GM18517 (cell line): ENCODE data around the gene A3GALT2.

Experiments
- ATAC-seq: cut with Tn5 transposase; IDR thresholded peaks from one replicate; pipeline ENCODE4 v1.9.1; 2021; ENCODE audit warnings: mild to moderate bottlenecking, moderate library complexity; ENCODE audit not compliant: unreplicated experiment

The A3GALT2 gene

GRCh38 chr1:33350611-33351280 lies 29.8 kb upstream of the A3GALT2 start:
- no peak for ATAC-seq

DNA sequence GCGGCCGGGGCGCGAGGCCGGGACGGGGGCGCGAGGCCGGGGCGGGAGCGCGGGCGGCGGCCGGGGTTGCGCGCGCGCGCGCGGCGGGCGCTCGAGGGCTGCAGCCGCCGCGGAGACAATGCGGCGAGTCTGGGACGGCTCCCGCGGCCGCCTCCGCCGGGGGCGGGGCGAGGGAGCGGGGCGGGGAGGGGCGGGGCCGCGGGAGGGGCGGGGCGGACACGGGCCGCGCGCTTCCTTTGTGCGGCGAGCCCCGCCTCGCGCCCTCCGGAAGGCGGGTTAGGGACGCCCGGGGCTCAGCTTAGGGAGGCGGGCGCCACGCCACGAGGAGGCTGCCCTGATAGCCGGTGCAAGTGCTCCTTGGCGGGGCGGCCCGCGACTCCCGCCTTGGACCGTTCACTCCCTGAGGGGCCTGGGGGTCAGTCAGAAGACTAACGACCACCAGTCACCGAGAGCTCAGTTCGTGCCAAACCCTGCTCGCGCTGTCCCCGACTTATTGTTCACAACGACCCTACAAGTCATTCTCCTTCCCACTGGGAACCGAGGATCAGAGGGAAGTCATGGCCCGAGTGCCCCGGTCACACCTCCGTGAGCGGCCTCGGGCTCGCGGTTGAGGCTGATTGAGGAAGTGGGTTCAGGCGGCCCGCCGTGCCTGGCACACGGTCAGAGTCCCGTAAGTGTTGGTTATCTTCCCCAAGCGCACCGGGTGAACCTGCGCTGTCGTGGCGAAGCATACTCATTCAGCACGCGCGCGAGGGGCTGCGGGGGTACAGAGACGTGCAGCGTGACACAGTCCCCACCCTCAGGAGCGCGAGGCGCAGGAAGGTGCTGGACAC lies 29.1 kb upstream of the A3GALT2 start:
- peak; percentile 66 for ATAC-seq

DNA sequence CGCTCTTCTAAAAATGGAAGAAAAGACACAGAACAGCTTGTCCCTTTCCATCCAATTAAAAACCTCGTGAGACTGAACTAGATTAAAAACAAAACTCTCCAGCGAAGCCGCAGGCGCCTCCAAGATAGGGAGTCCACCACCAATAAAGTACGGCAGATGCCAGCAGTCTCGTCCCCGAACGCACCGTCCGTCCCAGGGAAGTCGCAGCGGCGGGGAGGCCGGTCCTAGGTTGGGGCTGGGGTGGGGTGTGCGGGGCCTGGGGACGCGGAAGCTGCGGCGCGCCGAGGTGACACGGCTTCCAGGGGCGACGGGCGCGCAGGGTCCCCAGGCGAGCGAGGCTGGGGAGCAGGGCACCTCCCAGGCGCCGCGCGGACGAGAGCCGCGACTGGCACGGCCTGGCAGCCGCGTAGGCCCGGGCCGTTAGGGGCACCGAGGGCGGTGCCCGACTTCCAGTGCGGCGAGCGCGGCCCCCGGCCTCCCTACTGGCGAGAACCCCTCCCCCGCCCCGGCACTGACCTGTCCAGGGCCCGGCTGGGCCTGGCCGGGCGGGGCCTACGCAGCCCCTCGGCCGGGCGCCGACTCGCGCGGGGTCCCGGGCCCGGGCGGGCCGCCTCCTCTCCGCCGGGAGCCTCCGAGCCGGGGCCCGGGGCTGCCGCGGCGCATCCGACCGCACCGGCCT lies 28.3 kb upstream of the A3GALT2 start:
- peak; percentile 27 for ATAC-seq

GRCh38 chr1:33348676-33349080 lies 27.8 kb upstream of the A3GALT2 start:
- no peak for ATAC-seq

- ATAC-seq = no peak
Observed at GRCh38 chr1:33348194-33348593, 27.3 kb upstream of the A3GALT2 start.

DNA sequence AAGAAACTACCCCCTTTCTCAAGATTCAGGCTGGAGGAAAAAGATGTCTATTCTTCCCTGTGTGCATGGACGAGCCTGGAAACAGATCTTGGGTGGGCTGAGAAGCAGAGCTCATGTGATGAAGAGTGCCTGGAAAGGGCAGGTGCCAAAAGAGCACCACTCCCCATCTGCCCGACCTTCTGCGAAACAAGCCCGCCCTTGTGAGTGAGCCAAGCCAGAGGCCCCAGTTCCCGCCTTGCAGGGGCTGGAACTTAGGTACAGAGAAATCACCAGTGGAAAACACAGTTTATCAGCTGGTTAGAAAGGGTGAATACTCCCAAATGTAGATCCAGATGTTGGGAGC lies 26.7 kb upstream of the A3GALT2 start:
- ATAC-seq = no peak

DNA sequence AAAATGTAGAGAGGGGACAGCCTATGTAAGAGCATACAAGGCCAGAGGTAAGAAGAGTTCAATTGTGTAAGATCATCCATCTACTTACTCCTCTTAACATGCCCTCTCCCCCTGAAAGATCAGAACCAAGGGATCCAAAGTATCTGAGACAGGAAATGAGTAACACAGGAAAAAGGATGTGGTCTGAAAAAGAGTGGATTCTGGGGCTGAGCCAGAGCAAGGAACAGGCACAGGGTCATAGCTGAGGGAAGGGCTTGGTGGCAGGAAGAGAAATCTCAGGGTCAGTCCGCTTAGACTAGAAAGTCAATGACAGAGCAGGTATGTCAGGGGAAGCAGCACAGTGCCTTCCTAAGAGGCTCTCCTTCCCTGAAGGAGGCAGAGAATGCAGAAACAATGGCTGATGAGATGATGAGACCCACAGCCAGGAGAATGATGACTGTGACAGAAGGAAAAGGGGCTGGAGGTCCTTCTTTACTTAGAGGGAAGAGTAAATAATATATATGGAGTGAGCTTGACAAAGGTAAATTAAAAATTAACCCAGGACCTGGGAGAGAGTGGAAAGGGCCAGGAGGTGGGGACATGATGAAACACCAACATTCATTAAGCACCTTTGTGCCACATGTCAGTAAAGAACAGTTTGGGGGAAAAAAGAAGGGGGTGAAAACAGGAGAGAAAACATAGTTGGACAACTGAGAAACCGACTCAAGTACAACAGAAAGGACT lies 26.2 kb upstream of the A3GALT2 start:
- ATAC-seq = no peak

- no peak for ATAC-seq
Observed at GRCh38 chr1:33346533-33346926, 25.6 kb upstream of the A3GALT2 start.

- ATAC-seq = no peak
Observed at GRCh38 chr1:33344896-33345560, 24.1 kb upstream of the A3GALT2 start.

GRCh38 chr1:33343539-33343938 lies 22.6 kb upstream of the A3GALT2 start:
- ATAC-seq = no peak

DNA sequence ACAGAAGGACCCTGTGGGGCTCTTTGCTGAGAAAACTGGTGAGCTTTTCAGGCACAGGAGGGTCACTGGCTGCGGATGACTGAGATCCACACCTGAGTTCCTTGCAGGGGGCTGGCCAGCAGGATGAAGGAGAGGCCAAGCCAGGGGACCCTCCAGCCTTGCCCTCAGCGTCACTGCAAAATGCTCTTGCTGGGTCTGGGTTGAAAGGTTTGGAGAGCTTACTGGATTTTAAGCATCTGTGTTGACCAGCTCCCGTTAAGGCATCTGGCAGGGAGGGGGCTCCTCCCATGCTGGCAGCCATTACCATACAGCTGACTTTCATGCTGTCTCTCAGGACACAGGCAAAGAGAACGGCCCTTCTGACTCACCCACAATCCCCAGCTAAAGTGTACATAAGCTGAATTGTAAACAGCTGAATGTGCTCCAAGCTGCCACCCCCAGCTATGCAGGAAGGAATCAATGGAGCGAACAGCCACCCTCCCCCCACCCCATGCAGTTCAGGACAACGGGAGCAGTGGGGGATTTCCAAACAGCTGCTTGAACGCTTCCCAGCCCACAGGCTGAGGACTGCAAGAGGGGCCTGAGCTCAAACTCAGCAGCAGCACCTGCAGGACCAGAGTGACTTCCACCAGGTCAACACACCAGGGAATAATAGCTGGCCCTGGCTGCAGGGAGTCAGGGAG lies 21.3 kb upstream of the A3GALT2 start:
- ATAC-seq = no peak

DNA sequence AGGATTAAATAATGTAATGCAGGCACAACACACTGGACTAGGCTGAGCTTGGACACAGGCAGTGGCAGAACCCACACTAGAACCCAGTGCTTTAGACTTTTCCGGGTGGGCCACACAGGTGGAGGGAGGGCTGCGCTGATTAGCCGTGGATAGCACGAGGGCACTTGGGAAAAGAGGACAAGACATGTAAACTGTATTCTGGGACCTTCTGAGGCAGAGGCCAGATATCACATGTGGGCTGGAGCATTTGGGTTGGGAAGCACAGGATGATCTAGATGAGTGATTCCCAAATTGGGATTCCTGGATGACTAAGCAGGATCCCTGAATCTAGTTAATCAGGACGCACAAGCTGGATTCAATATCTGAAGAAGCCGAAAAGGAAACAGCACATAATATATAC lies 20.3 kb upstream of the A3GALT2 start:
- no peak for ATAC-seq

GRCh38 chr1:33339413-33339812 lies 18.5 kb upstream of the A3GALT2 start:
- no peak for ATAC-seq

DNA sequence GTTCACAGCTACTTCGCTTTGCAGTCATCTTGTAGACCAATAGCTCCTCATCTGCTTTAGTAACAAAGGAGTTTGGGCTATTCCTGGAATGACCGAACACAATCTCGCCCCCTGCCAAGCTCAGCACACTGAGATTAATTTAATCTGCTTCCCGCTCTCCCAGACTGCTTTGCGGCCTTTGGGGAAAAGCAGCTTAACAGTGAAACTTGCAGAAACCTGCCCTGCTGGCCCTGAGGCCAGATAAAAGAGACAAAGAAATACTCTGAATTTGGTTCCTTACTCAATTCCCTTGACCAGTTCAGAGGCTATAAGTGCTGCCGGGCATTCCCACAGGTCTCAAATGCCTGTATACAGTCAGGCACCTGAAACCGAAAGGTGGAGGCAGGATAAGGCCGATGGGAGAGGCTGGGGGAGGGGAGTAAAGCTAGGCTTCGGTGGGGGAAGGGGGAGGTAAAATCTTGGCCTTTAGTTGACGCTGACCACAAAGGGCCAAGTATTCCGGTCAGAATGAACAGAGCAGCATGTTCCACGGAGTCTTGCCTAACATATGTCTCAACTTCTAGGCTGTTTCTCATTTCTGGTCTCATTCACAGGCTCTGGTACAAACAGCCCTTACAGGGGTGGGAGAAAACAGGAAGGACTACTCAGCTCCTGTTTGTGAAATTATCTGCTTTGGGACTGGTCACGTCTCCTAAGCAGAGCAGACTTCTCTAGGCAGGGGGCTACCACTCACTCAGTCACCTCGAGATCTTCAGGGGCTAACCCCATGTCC lies 17.7 kb upstream of the A3GALT2 start:
- no peak for ATAC-seq

GRCh38 chr1:33338048-33338439 lies 17.1 kb upstream of the A3GALT2 start:
- ATAC-seq = no peak

GRCh38 chr1:33337441-33337840 lies 16.5 kb upstream of the A3GALT2 start:
- ATAC-seq = no peak

GRCh38 chr1:33336580-33336979 lies 15.7 kb upstream of the A3GALT2 start:
- ATAC-seq = no peak

DNA sequence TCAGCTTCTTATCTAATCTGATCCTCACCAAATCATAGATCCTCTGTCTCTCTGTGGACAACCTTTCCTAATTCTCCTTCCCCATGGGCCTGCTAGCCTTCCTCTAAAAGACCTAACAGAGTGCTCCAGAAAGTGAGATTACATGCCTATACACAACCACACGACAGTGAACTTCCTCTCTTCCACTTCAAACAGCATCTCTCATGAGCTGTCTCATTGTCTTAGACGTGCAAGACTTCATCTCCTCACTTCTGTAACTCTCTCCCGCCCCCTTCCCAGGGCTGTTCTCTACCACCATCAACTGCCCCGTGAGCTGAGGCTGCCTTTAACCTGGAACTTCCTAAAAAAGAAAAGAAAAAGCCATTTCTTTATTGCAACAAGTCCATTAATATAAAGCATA lies 14.1 kb upstream of the A3GALT2 start:
- no peak for ATAC-seq

- no peak for ATAC-seq
Observed at GRCh38 chr1:33334081-33334552, 13.2 kb upstream of the A3GALT2 start.
